A549 (cell line): Measurements from ENCODE around the gene KLRF1.

Experiments used
- CEBPB ChIP-seq, 2 experiments: fragments of >200 bp in 1 of 2; sonication (Bioruptor Twin) in 1 of 2; formaldehyde crosslinking in 1 of 2; IDR thresholded peaks; 2 replicates each; pipeline ENCODE4 v1.6.1; 2012 to 2016
- CHD2 ChIP-seq: fragments of 150-350 bp; IDR thresholded peaks from 2 replicates; pipeline ENCODE4 v1.6.1; 2014; ENCODE audit warnings: low read length; ENCODE audit not compliant: partially characterized antibody
- CTCF ChIP-seq: fragments of >200 bp; sonication (Bioruptor Twin); formaldehyde crosslinking; IDR thresholded peaks from 3 replicates; pipeline ENCODE4 v1.5.1; 2016
- KDM1A ChIP-seq: fragments of 200-600 bp; sonication (generic); IDR thresholded peaks from 2 replicates; pipeline ENCODE4 v1.6.1; 2016; ENCODE audit warnings: low read depth, mild to moderate bottlenecking
- MAX ChIP-seq: IDR thresholded peaks from 2 replicates; pipeline ENCODE4 v1.6.1; 2012
- RCOR1 ChIP-seq: fragments of 150-350 bp; IDR thresholded peaks from 2 replicates; pipeline ENCODE4 v1.6.1; 2014; ENCODE audit warnings: antibody characterized with exemption, low read length, low read depth
- RNF2 ChIP-seq: fragments of 200-600 bp; sonication (generic); IDR thresholded peaks from 2 replicates; pipeline ENCODE4 v1.6.1; 2016; ENCODE audit warnings: low read depth, mild to moderate bottlenecking, antibody characterized with exemption, moderate library complexity, borderline replicate concordance
- SMC3 ChIP-seq: fragments of >200 bp; sonication (Bioruptor Twin); formaldehyde crosslinking; IDR thresholded peaks from 3 replicates; pipeline ENCODE4 v1.6.1; 2018; ENCODE audit warnings: inconsistent platforms

- TF ChIP-seq KDM1A (no peak), RCOR1 (no peak), CEBPB (IDR thresholded peaks at IDR 0.05) (no peak), CHD2 (no peak), CTCF (peak; percentile 47), MAX (no peak), RNF2 (no peak), SMC3 (peak; percentile 43; the same call in 2 of the 3 replicates)
These were observed 29.3 kb upstream of the KLRF1 start for GRCh38 chr12:9797722-9798619.
